SJSA1 (cell line): Measurements from ENCODE around the gene CLASP2. TPM values are rescaled to one million over a fixed set of nuclear protein-coding genes. Genes with fewer than 3 reads are reported as not detected.

Source experiments
- DNase-seq, 2 experiments: peaks; one replicate each; pipeline ENCODE4 v3.0.0-alpha.2; 2015 to 2020; ENCODE audit warnings: low spot score in 2 of 2, low read depth in 1 of 2
- H3K27ac ChIP-seq: fragments of 250-450 bp; sonication (Bioruptor Pico); 2 replicates; pipeline ENCODE4 v1.5.1; 2020; ENCODE audit warnings: mild to moderate bottlenecking, moderate library complexity
- H3K27me3 ChIP-seq: fragments of 250-450 bp; sonication (Bioruptor Pico); replicated peaks from 2 replicates; pipeline ENCODE4 v1.5.1; 2020; ENCODE audit warnings: mild to moderate bottlenecking, moderate library complexity
- H3K36me3 ChIP-seq: fragments of 250-450 bp; sonication (Bioruptor Pico); 2 replicates; pipeline ENCODE4 v1.5.1; 2020; ENCODE audit warnings: mild to moderate bottlenecking
- H3K4me1 ChIP-seq: fragments of 250-450 bp; sonication (Bioruptor Pico); replicated peaks from 2 replicates; pipeline ENCODE4 v1.6.1; 2021; ENCODE audit warnings: mild to moderate bottlenecking
- H3K4me3 ChIP-seq: fragments of 250-450 bp; sonication (Bioruptor Pico); 2 replicates; pipeline ENCODE4 v1.5.1; 2020; ENCODE audit warnings: mild to moderate bottlenecking
- H3K9me3 ChIP-seq: fragments of 250-450 bp; sonication (Bioruptor Pico); replicated peaks from 2 replicates; pipeline ENCODE4 v1.5.1; 2020; ENCODE audit warnings: mild to moderate bottlenecking
- total RNA-seq: library from RNA; depleted of rRNA; stranded (reverse); fragments of >200 nt; shearing (Covaris generic); gene quantifications from 2 replicates; pipeline ENCODE4 v1.2.3, GENCODE V29; 2014

Gene CLASP2
- total RNA-seq, 1 experiment from 2014 or later, result 51.2 TPM

DNA sequence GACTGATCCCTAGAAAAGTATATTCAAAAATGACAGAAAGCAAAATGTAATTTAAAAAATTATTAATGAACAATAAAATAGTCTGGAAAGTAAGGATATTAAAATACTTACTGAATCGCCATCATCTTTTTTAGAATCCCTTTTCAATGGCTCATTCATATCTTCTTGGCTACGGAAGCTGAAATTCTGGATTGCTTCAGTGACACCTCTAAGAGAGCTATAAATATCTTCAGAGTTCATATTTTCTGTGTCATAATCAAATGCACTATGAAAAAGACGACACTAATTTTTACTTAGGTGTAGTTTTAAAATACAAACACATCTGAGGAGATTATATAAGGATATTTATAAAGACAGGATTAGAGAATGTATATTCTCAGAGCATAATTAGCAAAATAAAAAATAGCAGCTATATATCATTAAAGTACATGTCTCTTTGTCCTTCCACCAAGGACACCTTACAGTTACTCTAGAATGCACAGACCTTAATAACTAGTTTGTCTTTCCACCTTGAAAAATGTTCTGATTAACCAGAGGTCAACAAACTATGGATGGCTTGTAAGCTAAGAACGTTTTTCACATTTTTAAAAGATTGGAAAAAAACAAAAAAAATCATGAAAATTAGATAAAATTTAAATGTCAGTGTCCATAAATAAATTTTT lies 179.2 kb downstream of the CLASP2 start:
- DNase-seq, result no peak
- Histone ChIP-seq H3K27me3 (no peaks in the 10 kb centered on the region), H3K4me3 (no peak overlapping the region), H3K27ac (no peak overlapping the region), H3K36me3 (peaks cover 9% of the 10 kb centered on the region), H3K4me1 (no peaks in the 10 kb centered on the region), H3K9me3 (no peaks in the 10 kb centered on the region)

DNA sequence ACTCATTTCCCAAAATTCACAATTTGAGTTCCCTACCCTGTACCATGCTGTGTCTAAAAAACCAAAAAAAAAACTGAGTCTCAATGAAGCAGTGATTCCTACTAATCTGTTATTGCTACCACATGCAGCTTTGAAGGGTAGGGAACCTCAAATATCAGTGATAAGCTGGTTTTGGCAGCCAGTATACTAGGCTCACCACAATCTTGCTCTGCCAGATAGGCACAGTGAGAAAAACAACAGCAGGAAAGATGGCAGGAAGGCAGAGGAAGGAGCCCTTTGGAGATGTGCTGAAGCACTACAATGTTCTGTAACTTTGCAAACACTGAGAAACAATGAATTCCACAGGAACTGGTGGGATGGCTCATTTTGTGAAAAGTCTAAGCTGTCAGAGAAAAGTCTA lies 180.9 kb downstream of the CLASP2 start:
- Histone ChIP-seq H3K4me3 (no peak overlapping the region), H3K36me3 (peaks cover 12% of the 10 kb centered on the region), H3K27ac (no peak overlapping the region), H3K4me1 (no peaks in the 10 kb centered on the region), H3K9me3 (no peaks in the 10 kb centered on the region), H3K27me3 (no peaks in the 10 kb centered on the region)
- no peak for DNase-seq

DNA sequence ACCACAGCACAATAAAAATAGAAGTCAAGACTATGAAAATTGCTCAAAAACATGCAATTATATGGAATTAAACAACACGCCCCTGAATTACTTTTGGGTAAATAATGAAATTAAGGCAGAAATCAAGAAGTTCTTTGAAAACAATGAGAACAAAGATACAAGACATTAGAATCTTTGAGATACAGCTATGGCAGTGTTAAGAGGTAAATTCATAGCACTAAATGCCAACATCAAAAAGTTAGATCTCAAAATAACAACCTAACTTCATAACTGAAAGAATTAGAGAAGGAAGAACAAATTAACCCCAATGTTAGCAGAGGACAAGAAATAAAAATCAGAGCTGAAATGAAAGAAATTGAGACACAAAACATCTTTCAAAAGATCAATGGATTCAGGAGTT lies 191.3 kb downstream of the CLASP2 start:
- no peak overlapping the region for H3K27ac ChIP-seq

DNA sequence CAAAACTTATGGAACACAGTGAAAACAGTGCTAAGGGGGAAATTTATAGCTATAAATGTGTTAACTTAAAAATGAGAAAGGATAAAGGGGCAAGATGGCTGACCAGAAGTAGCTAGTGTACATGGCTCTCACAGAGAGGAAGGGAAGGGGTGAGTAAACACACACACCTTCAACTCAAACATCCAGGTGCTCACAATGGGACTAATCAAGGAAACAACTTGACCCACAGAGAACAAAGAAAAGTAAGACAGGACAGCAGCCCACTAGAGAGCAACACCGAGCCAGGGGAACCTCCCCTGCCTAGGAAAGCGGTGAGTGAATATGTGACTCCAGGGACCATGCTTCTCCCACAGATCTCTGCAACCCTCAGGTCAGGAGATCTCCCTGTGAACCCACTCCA lies 192.8 kb downstream of the CLASP2 start:
- no peaks in the 10 kb centered on the region for H3K27me3 ChIP-seq
- H3K27ac ChIP-seq, result no peak overlapping the region
- no peaks in the 10 kb centered on the region for H3K4me1 ChIP-seq
- no peaks in the 10 kb centered on the region for H3K9me3 ChIP-seq
- no peaks in the 10 kb centered on the region for H3K36me3 ChIP-seq
- no peak overlapping the region for H3K4me3 ChIP-seq
- no peak for DNase-seq

More for the DNA sequence above, 191.3 kb downstream of the CLASP2 start:
- H3K36me3 ChIP-seq, result no peaks in the 10 kb centered on the region; the same call in 1 of the 2 replicates
- H3K9me3 ChIP-seq, result no peaks in the 10 kb centered on the region
- no peak for DNase-seq
- no peak overlapping the region for H3K4me3 ChIP-seq
- H3K4me1 ChIP-seq, result no peaks in the 10 kb centered on the region
- no peaks in the 10 kb centered on the region for H3K27me3 ChIP-seq

DNA sequence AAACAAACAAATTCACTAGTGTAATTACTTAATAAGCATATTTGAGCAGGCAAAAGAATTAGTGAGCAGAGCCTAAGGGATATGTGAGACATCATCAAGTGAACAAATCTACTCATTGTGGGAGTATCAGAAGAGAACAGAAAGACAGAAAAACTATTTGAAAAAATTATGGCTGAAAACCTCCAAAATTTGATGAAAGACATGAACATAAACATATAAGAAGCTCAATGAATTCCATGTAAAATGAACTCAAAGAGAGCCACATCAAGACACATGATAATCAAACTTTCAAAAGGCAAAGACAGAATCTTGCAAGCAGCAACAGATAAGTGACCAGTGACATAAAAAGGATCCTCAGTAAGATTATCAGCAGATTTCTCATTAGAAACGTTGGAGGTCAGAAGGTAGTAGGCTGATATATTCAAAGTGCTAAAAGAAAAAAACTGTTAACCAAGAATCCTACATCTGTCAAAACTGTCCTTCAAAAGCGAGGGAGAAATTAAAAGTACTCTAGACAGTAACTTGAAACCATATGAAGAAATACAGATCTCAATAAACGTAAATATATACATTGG lies 194.9 kb downstream of the CLASP2 start:
- Histone ChIP-seq H3K27ac (no peak overlapping the region), H3K4me3 (no peak overlapping the region), H3K27me3 (no peaks in the 10 kb centered on the region), H3K4me1 (no peaks in the 10 kb centered on the region), H3K36me3 (no peaks in the 10 kb centered on the region), H3K9me3 (no peaks in the 10 kb centered on the region)
- DNase-seq, result no peak

DNA sequence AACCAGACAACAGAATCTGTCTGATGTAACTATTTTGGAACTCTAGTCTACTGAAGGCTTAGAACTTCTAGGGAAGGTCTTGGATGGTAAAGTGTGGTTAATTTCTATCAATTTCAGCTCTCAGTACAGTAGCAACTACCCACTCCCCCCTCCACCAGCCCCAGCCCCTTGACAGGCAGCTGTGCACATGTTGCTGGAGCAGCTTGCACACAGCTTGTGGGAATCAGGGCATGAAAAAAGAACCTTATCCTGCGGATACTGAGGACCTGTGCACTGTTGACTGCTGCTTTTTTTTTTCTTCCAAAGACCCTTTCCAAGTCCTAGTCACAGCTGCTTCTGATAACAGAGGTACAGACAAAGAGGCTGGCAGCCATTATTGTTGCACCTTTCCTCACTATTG lies 196.3 kb downstream of the CLASP2 start:
- no peaks in the 10 kb centered on the region for H3K27me3 ChIP-seq
- H3K4me1 ChIP-seq, result no peaks in the 10 kb centered on the region
- no peak overlapping the region for H3K4me3 ChIP-seq
- H3K9me3 ChIP-seq, result no peaks in the 10 kb centered on the region
- H3K36me3 ChIP-seq, result no peaks in the 10 kb centered on the region; the same call in 1 of the 2 replicates
- no peak for DNase-seq
- H3K27ac ChIP-seq, result no peak overlapping the region

DNA sequence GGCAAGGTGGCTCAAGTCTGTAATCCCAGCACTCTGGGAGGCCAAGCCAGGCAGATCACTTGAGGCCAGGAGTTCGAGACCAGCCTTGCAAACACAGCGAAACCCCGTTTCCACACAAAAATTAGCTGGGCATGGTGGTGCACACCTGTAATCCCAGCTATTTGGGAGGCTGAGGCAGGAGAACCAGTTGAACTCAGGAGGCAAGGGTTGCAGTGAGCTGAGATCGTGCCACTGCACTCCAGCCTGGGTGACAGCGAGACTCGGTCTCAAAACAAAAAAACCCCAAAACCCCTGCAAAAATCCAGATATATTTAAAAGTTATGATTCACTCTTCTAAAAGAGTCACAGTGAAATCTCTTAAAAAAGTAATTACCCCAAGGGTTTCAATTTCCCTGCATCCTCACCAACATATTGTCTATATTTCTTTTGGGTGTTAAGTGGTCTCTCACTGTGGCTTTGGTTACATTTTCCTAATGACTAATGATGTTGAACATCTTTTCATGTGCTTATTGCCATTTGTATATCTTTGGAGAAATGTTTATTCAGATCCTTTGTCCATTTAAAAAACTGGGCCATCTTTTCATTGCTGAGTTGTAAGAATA lies 204.7 kb downstream of the CLASP2 start:
- peaks cover 2% of the 10 kb centered on the region for H3K36me3 ChIP-seq
- no peaks in the 10 kb centered on the region for H3K9me3 ChIP-seq
- DNase-seq, result no peak
- H3K4me1 ChIP-seq, result no peaks in the 10 kb centered on the region
- no peak overlapping the region for H3K4me3 ChIP-seq
- no peak overlapping the region for H3K27ac ChIP-seq
- H3K27me3 ChIP-seq, result no peaks in the 10 kb centered on the region

DNA sequence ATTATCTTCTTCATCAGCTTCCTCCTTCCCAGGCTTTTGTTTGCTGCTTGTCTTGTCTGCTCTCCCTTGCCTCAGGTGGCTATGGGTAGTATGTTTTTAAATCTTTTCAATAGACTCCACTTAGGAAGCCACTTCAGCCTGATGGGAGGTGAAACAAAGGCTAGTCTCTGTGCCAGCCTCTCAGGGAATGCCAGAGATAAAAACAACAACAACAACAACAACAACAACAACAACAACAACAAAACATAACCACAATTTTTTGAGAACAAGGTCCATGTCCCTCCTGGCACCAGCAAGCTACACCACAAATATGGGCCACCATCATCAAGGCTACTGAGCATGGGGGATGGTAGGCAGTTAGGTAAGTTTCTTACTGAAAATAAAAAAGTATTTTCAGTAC lies 213.0 kb downstream of the CLASP2 start:
- no peak overlapping the region for H3K4me3 ChIP-seq
- peaks cover 7% of the 10 kb centered on the region; the same call in 1 of the 2 replicates for H3K36me3 ChIP-seq
- DNase-seq, result no peak
- no peaks in the 10 kb centered on the region for H3K9me3 ChIP-seq
- no peaks in the 10 kb centered on the region for H3K27me3 ChIP-seq
- no peak overlapping the region for H3K27ac ChIP-seq
- H3K4me1 ChIP-seq, result no peaks in the 10 kb centered on the region

DNA sequence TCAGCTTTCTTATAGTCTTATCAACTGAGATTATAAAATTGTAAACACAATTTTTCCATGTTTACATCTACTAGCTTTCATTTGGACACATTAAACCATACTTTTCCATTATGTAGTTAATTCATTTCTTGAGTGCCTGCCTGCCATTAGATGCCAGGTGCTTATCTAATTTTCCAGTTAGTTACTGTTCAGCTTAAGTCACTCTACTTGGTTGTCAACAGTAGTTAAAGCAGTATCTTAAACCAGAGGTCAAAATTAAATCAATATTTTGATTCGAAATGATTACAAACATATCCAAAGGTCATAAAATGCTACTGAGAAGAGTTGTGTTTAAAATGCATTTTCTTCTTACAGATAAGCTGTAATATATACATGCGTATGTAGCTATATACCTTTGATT lies 221.6 kb downstream of the CLASP2 start:
- no peak overlapping the region for H3K27ac ChIP-seq
- H3K36me3 ChIP-seq, result peaks cover 2% of the 10 kb centered on the region; the same call in 1 of the 2 replicates
- H3K9me3 ChIP-seq, result no peaks in the 10 kb centered on the region
- H3K4me1 ChIP-seq, result peaks cover 8% of the 10 kb centered on the region
- no peak for DNase-seq
- no peaks in the 10 kb centered on the region for H3K27me3 ChIP-seq
- H3K4me3 ChIP-seq, result no peak overlapping the region

DNA sequence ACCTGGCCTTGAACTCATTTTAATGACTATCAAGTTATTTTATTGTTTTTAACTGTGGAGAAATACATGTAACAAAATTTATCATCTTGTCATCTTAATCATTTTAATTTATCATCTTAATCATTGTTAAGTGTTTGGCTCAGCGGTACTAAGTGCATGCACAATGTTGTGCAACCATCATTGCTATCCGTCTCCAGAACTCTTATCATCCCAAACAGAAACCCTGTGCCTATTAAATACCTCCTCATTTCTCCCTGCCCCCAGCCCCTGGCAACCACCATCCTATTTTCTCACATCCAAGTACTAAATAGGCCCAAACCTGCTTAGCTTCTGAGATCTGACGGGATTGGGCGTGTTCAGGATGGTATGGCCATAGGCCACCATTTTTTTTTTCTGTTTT lies 226.3 kb downstream of the CLASP2 start:
- Histone ChIP-seq H3K27me3 (no peaks in the 10 kb centered on the region), H3K36me3 (no peaks in the 10 kb centered on the region), H3K9me3 (no peaks in the 10 kb centered on the region), H3K27ac (no peak overlapping the region), H3K4me3 (no peak overlapping the region), H3K4me1 (peaks cover 8% of the 10 kb centered on the region)
- no peak for DNase-seq

DNA sequence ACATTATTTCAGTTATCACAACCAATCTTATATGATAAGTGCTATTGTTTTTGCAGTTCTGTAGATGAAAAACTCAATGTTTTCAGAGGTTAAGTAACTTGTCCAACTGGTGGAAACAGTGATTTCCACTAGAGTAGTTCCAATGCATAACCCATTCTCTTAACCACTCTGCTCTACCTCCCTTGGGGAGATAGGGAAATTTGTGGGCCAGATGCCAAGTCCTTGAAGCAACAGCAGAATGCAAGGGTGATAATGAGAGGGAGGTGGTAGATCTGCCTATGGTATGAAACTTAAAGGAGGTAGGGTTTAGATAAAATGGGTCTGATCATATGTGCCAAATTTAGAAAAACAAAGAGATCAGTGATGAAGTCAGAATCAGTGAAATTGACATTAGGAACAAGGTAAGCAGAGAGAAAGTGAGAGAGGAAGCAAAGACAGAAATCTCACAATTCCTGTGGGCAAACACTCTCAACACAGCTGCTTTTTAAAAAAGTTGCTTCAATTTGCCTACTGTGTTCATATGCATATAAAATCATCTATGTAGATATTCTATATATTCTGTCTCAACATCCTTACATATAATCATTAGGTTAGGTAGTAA lies 227.3 kb downstream of the CLASP2 start:
- Histone ChIP-seq H3K36me3 (no peaks in the 10 kb centered on the region), H3K4me1 (peaks cover 8% of the 10 kb centered on the region), H3K4me3 (no peak overlapping the region), H3K9me3 (no peaks in the 10 kb centered on the region), H3K27me3 (no peaks in the 10 kb centered on the region), H3K27ac (no peak overlapping the region)
- no peak for DNase-seq

DNA sequence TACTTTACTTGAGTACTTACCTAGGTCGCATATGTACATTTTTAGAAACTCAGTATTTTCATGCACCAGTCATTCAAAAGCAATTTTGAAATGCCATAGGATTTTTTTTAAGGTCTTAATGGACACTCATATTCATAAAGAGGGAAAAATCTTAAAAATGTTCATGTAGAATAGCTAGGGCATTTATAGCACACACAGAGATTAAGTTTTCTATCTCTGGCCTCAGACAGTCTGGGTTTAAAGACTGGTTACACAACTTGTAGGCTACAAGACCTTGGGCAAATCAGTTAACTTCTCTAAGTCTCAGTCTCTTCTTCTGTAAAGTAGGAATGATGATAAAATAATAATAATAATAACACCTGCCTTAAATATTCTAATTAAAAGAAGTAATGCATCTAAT lies 229.4 kb downstream of the CLASP2 start:
- Histone ChIP-seq H3K36me3 (no peaks in the 10 kb centered on the region), H3K4me1 (no peaks in the 10 kb centered on the region), H3K4me3 (no peak overlapping the region), H3K27ac (no peak overlapping the region), H3K9me3 (no peaks in the 10 kb centered on the region), H3K27me3 (no peaks in the 10 kb centered on the region)
- no peak for DNase-seq

DNA sequence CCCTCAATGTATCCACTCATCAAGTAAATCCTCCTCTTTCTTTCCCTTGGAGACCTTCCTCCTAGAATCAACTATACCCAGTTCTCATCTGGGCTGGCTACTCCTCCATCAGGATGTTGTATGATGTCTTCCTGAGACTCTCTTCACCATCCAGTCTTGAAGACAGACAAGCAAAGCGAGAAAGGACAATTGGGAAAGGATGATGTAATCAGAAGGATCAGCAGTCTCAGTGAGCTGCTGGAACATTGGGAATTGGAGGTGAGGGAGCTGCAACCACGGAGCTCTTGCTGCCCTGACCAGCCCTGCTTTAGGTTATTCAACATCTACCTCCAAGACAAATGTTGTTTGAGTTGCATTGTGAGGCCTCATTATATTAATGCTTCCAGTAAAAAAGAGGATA lies 229.8 kb downstream of the CLASP2 start:
- Histone ChIP-seq H3K36me3 (no peaks in the 10 kb centered on the region), H3K4me1 (no peaks in the 10 kb centered on the region), H3K9me3 (no peaks in the 10 kb centered on the region), H3K27me3 (no peaks in the 10 kb centered on the region), H3K4me3 (no peak overlapping the region), H3K27ac (no peak overlapping the region)
- DNase-seq, result no peak

DNA sequence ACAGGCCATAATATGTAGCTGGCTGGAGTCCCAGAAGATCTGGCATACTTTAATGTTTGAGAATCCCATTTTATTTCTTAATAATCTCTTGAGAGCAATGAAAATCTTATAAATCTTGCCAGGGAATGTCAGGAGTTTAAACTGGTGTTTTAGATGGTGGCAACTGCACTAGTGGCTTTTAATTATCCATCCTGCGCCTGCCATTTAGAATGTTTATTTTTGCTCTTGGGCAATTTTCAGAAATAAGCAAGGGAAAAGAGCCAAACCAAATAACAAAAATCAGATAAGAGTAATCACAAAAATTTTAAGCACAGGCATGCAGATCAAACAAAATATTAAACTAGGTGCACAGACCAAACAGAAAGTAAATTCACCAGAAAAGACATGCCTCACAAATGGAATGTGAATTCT lies 235.9 kb downstream of the CLASP2 start:
- Histone ChIP-seq H3K27ac (no peak overlapping the region), H3K27me3 (no peaks in the 10 kb centered on the region), H3K9me3 (0 out of 2 replicates have a peak, but pooled peaks cover 3% of the 10 kb centered on the region), H3K36me3 (no peaks in the 10 kb centered on the region), H3K4me1 (no peaks in the 10 kb centered on the region), H3K4me3 (no peak overlapping the region)
- DNase-seq, result no peak
